HG02623 (cell line): ENCODE measurements around the gene RYR2.

ENCODE experiments used
- ATAC-seq: cut with Tn5 transposase; IDR thresholded peaks from one replicate; pipeline ENCODE4 v1.9.1; 2021; ENCODE audit warnings: moderate library complexity; ENCODE audit not compliant: unreplicated experiment

Gene RYR2

DNA sequence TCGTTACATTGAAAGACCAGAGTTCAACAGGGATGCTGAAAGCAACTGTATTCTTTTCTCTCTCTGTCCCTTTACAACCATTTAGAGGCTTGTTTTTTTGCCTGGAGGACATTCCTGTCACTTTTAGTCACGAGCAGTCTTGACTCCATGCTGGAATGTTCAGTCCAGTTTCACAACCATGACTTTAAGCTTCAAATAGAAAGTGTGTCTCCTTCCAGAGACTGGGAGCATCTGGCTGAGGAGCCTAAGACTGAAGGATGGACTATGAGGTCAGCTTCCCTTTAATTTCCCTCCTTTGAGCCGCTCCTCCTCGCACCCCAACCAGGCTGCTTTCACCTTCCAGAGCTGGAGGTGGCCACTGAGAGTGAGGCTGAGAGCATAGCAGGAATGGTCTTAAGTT is 10.5 kb upstream of the RYR2 start:
- ATAC-seq, result no peak

DNA sequence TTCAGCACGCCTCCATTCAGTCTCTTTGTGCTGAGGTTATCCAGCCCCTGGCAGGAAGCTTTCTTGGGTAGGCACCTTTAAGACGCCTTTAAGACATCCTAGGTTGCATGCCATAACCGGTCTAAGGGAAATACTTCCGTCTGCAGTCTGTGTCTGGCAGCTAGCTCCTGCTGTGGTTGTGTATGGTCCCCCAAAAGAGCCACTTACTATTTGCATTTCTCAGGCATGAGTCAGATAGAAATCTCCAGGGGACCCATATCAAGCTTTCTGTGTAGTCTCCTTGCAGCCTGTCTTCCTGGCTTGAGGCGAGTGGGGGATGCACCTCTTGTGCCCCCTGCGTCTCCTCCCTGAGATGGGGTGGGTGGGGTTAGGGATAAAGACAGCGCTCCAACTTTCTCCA is 10.0 kb upstream of the RYR2 start:
- peak; percentile 86 for ATAC-seq

GRCh38 chr1:237033061-237033460 is 8.9 kb upstream of the RYR2 start:
- ATAC-seq, result no peak

GRCh38 chr1:237033804-237034203 is 8.2 kb upstream of the RYR2 start:
- no peak for ATAC-seq

GRCh38 chr1:237035759-237036158 is 6.2 kb upstream of the RYR2 start:
- no peak for ATAC-seq

- ATAC-seq, result no peak
Measured at GRCh38 chr1:237038211-237038610, 3.8 kb upstream of the RYR2 start.

- ATAC-seq, result no peak
Measured at GRCh38 chr1:237040823-237041222, 1.2 kb upstream of the RYR2 start.

DNA sequence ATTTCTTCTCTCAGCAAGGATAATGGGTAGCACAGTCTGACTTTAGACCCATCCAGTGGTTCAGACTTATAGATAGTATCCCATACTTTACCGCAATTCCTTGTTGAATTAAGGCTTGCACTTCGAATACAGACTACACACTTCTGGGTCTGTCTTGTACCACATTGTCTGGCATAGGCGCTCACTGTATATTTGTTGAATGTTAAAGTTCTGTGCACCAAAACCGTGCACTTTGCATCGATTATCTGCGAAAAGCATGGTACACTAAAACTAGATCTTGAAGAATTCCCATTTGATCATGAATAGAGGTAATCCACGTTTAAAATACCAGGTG is 556 bp upstream of the RYR2 start:
- no peak for ATAC-seq

GRCh38 chr1:237042526-237042891 is 525 bp downstream of the RYR2 start:
- no peak for ATAC-seq

- no peak for ATAC-seq
Measured at GRCh38 chr1:237042892-237043576, 1.1 kb downstream of the RYR2 start.

DNA sequence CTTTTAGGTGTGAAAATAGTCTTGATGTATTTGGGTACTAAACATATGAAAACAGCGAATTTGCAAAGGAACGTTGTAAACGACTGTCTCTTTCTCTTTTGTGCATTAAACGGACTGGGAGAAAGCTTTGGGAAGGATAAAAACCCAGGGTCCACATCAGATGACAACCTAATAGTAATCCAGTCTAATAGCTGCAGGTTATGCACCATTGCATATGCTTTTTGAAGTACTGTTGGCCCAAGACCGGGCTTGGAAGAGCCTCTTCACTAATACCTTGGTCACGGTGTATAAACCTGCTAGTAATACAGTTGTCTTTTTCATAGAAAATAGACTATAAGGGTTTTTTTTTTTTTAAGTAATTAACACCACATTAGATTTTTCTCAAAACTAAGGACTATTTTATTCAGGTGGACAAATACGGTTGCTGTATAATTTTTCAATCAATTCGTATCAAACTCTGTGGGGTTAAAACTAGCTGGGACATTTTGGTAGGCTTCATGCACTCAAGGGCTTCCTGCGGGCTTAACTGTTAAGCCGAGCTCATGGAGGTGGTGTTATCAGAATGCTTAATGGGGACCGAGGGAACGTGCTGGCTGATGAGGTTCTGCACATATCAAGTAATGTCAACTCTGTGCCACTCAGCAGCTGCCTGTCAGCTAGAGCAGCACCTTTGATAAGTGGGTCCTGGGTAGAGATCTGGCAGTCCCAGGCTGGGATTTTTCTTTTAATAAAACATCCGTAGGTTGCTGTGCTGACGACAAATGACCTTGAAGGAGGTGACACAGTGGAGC is 2.1 kb downstream of the RYR2 start:
- ATAC-seq, result no peak

DNA sequence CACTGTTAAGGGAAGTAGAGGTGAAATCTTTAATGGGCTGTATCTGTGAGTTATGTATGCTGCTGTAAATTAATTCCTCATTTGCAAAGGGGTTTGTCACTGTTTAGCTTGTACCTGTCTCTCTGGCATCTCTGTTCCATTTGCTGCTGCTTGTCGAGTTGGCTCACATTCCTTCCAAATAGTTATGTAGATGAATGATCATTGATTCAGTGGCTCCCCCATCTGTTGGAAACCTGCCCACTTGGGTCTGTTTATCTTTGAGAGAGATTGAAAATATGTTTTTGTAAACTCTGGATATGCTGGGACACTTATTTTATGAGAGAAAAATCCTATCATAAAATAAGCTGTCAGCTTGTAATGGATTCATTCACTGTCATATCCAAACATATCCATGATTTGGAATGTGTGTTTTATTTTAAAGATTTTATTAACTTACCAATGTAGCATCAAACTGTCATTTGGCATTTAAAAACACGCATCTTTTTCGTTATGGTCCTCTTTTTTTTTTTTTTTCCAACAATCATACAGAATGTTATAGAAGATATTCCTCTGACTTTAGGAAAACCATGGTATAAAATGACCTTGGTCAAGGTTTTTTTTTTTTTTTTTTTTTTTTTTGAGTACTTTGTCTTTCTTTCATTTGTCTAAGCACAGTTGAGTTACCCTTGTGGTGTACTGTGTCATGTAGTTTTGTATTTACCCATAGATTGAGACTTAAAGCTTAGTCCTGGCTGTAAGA is 3.5 kb downstream of the RYR2 start:
- no peak for ATAC-seq

DNA sequence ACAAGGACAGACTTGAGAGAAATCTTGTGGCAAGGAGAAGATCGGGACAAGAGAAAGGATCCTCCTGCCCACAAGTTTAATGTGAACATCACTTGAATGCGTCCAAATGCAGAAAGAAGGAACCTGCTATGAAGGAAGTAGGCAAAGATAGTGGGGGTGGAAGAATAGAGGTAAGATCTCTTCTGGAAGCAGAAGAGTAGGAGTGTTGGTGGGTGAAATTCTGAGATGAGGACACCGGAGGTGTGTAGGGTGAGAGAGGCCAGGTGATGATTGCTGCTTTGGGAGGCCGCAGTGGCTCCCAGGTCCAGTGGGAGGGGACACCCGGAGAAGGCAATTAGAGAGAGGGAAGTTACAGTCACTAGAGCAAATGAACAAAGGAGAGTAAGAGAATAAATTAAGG is 6.8 kb downstream of the RYR2 start:
- no peak for ATAC-seq

DNA sequence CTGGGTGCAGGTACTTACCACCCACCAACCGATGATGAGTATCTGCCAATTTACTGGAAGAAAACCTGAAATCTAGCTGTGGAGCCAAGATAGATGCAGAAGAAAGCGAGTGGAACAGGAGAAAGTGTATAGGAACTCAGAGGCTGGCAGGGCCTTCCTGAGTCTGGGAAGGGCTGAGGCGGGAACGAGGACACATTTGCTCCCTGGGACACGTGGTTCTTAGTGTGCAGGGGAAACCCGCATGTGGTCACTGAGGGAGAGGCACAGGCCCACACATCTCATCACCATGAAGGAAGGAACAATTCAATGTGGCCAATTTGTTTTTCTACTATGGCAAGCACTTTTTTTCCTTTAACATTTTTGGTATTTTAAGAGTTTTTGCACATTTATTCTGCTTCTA is 8.2 kb downstream of the RYR2 start:
- ATAC-seq, result no peak

- no peak for ATAC-seq
Measured at GRCh38 chr1:237050915-237051314, 8.9 kb downstream of the RYR2 start.

DNA sequence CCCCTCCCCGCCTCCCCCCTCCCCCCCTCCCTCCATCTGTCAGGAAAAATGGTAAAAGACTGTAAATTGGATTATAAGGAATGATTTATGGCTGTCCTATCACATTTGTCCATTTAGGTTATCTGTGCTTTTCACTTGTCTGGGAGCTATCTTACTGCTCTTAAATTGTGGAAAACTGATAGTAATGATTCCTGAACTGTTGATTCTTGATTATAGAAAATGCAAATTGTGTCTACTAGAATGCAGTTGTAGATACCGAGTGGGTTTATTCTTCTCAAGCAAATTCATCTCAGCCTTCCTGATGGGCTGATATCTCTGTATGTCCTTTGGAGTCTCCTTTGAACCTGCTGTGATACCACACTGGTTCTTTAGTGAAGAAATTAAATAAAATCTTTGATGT is 12.3 kb downstream of the RYR2 start:
- ATAC-seq, result no peak

- ATAC-seq, result no peak
Measured at GRCh38 chr1:237058470-237058869, 16.5 kb downstream of the RYR2 start.

DNA sequence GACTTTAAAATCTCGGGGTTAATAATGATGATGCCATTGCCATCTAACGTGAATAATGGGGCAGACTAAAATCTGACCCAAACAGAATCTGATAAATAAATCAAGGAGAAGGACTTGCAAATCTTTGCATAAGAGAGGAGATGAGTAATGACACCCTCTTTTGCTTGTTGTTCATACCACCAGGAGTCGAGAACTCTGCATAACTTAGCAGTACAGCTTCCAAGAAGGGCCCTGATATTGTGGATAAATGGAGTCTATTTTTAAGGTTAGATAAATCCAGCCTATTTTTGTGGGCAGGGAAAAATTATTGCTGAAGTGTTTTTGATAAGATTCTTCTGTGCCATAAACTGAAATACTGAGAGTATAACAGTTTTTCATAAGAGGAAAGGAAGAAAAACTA is 17.3 kb downstream of the RYR2 start:
- ATAC-seq, result no peak

DNA sequence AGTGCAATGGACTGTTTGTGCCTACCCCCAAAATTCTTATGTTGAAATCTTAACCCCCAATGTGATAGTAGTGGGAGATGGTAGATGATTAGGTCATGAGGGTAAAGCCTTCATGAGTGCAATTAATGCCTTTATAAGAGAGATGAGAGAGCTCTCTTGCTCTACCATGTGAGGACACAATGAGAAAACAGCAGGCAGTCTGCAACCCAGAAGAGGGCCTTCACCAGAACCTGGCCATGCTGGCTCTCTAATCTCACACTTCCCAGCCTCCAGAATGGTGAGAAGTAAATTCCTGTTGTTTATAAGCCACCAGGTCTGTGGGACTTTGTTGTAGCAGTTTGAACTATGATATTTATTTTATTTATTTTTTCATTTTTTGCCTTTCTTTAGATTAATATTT is 21.0 kb downstream of the RYR2 start:
- no peak for ATAC-seq

- no peak for ATAC-seq
Measured at GRCh38 chr1:237065903-237066302, 23.9 kb downstream of the RYR2 start.

DNA sequence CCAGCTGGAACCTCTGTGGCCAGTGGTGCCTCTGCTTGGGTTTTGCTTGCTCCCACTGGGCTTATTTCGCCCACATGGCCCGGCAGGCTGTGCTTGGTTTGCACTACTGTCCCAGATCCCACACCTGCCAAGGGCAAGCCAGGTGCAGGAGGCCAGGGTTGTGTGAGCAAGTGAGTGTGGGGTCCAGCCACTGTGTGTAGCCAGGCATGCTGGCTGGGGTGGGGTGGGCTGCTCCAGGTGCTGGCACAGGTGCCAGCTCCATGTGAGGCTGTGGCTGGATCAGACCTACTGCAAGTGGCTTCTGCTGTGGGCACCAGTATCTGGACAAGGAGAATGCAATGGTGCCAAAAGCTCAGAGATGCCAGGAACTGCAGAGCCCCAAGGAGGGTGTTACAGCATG is 28.5 kb downstream of the RYR2 start:
- ATAC-seq, result no peak
